ENCODE data around the gene CDC25C. TPM values are rescaled to one million over a fixed set of nuclear protein-coding genes. Genes with fewer than 3 reads are reported as not detected.

CDC25C gene
- total and polyA plus RNA-seq, 4 donors: 0.25 to 3.0 (median 0.41) TPM

DNA sequence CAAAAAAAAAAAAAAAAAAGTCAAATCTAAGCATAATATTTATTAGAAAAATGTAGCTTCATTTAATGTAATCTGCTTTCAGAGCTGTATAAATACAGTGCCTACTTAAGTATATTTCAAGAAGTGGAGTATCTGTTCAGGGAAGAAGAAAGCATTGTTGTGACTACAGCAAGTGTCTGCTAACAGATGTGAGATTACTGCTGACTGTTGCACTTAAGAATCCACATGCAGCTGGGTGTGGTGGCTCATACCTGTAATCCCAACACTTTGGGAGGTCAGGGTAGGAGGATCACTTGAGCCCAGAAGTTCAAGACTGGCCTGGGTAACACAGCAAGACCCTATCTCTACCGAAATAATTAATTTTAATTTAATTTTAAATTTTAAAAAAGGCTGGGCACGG is 39.9 kb upstream of the CDC25C start:
- TF ChIP-seq, protein P1, sequence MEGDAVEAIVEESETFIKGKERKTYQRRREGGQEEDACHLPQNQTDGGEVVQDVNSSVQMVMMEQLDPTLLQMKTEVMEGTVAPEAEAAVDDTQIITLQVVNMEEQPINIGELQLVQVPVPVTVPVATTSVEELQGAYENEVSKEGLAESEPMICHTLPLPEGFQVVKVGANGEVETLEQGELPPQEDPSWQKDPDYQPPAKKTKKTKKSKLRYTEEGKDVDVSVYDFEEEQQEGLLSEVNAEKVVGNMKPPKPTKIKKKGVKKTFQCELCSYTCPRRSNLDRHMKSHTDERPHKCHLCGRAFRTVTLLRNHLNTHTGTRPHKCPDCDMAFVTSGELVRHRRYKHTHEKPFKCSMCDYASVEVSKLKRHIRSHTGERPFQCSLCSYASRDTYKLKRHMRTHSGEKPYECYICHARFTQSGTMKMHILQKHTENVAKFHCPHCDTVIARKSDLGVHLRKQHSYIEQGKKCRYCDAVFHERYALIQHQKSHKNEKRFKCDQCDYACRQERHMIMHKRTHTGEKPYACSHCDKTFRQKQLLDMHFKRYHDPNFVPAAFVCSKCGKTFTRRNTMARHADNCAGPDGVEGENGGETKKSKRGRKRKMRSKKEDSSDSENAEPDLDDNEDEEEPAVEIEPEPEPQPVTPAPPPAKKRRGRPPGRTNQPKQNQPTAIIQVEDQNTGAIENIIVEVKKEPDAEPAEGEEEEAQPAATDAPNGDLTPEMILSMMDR (IDR thresholded peaks at IDR 0.05; ENCODE audit: control extremely low read depth, extremely low read depth): no peak
- no peak overlapping the region for H3K4me3 ChIP-seq
- H3K9me3 ChIP-seq (ENCODE audit: control insufficient read depth in 4 of 4, insufficient read depth in 3 of 4, low read length in 3 of 4): no peaks in the 10 kb centered on the region
- no peak overlapping the region for H3K27ac ChIP-seq (ENCODE audit: low read depth in 1 of 2, low read length in 1 of 2)
- H3K9ac ChIP-seq (ENCODE audit: insufficient read depth in 1 of 2, low read length in 2 of 2): no peak overlapping the region
- DNase-seq: no peak
- peaks cover 0 to 24% (median 4%) of the 10 kb centered on the region in 5 donors for H3K4me1 ChIP-seq (ENCODE audit: control insufficient read depth in 5 of 5, insufficient read depth in 5 of 5, low read length in 5 of 5)
- WGBS, 2 donors: 93 to 98% methylated on average over 2 of the region's 2 CpGs
- no peaks in the 10 kb centered on the region for H3K27me3 ChIP-seq (ENCODE audit: control insufficient read depth in 3 of 3, insufficient read depth in 3 of 3, low read length in 2 of 3)
- no peak for ATAC-seq (ENCODE audit: insufficient read depth, low FRiP score)
- peaks cover 2 to 9% (median 2%) of the 10 kb centered on the region in 4 donors for H3K36me3 ChIP-seq (ENCODE audit: control insufficient read depth in 4 of 4, insufficient read depth in 4 of 4, low read length in 4 of 4)

DNA sequence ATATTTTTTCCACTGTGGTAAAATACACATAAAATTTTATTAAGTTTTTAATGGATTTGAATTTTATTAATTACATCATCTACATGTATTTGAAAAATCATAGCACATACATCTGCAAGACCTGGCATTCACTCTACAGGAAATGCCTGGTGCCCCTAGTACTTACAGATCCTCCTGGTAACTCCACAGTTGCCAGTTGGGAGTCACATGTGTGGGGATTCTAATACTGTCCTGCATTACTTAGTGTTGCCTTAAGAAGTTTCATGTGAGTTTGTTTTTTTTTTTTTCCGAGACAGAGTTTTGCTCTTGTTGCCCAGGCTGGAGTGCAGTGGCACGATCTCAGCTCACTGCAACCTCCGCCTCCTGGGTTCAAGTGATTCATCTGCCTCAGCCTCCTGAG is 38.9 kb upstream of the CDC25C start:
- H3K9ac ChIP-seq (ENCODE audit: insufficient read depth in 1 of 2, low read length in 2 of 2): no peak overlapping the region
- ATAC-seq (ENCODE audit: insufficient read depth, low FRiP score): no peak
- 85 to 86% methylated on average over 3 of the region's 3 CpGs for WGBS, 2 donors

DNA sequence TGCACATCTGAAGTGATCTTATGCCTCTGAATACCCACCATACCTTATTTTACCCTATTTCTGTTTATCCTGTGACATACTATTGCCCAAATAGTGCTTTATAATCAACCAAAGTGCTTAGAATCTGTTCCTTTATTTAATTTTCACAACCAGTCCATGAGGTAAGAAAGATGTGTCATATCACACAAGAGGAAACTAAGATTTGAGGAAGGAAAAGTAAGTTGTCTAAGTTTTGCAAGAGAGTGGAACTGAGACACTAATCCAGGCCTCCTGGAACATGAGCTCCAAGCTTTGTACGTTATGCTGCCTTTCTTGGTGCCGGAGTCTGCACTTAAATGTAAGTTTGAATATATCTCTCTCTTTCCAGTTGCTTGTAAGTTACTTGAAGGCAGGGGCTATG is 38.1 kb upstream of the CDC25C start:
- peak; percentile 41 for ATAC-seq (ENCODE audit: insufficient read depth, low FRiP score)
- no peak for DNase-seq
- Histone ChIP-seq H3K9me3 (ENCODE audit: control insufficient read depth in 4 of 4, insufficient read depth in 3 of 4, low read length in 3 of 4) (no peaks in the 10 kb centered on the region), H3K36me3 (ENCODE audit: control insufficient read depth in 4 of 4, insufficient read depth in 4 of 4, low read length in 4 of 4) (peaks cover 0 to 6% (median 2%) of the 10 kb centered on the region in 4 donors), H3K27me3 (ENCODE audit: control insufficient read depth in 3 of 3, insufficient read depth in 3 of 3, low read length in 2 of 3) (no peaks in the 10 kb centered on the region), H3K27ac (ENCODE audit: low read depth in 1 of 2, low read length in 1 of 2) (peak overlapping the region in 1 of 2 donors; percentile 82), H3K4me3 (no peak overlapping the region), H3K9ac (ENCODE audit: insufficient read depth in 1 of 2, low read length in 2 of 2) (no peak overlapping the region), H3K4me1 (ENCODE audit: control insufficient read depth in 5 of 5, insufficient read depth in 5 of 5, low read length in 5 of 5) (peaks cover 0 to 24% (median 4%) of the 10 kb centered on the region in 5 donors)
- 36 to 70% methylated on average over 2 of the region's 2 CpGs for WGBS, 2 donors
- TF ChIP-seq, protein P1 (IDR thresholded peaks at IDR 0.05; ENCODE audit: control extremely low read depth, extremely low read depth): no peak

More for the DNA sequence above, 38.9 kb upstream of the CDC25C start:
- H3K4me1 ChIP-seq (ENCODE audit: control insufficient read depth in 5 of 5, insufficient read depth in 5 of 5, low read length in 5 of 5): peaks cover 0 to 24% (median 4%) of the 10 kb centered on the region in 5 donors
- no peaks in the 10 kb centered on the region for H3K9me3 ChIP-seq (ENCODE audit: control insufficient read depth in 4 of 4, insufficient read depth in 3 of 4, low read length in 3 of 4)
- H3K27ac ChIP-seq (ENCODE audit: low read depth in 1 of 2, low read length in 1 of 2): no peak overlapping the region
- no peak overlapping the region for H3K4me3 ChIP-seq
- peaks cover 2 to 8% (median 2%) of the 10 kb centered on the region in 4 donors for H3K36me3 ChIP-seq (ENCODE audit: control insufficient read depth in 4 of 4, insufficient read depth in 4 of 4, low read length in 4 of 4)
- H3K27me3 ChIP-seq (ENCODE audit: control insufficient read depth in 3 of 3, insufficient read depth in 3 of 3, low read length in 2 of 3): no peaks in the 10 kb centered on the region
- TF ChIP-seq, protein P1 (IDR thresholded peaks at IDR 0.05; ENCODE audit: control extremely low read depth, extremely low read depth): no peak
- DNase-seq: no peak

DNA sequence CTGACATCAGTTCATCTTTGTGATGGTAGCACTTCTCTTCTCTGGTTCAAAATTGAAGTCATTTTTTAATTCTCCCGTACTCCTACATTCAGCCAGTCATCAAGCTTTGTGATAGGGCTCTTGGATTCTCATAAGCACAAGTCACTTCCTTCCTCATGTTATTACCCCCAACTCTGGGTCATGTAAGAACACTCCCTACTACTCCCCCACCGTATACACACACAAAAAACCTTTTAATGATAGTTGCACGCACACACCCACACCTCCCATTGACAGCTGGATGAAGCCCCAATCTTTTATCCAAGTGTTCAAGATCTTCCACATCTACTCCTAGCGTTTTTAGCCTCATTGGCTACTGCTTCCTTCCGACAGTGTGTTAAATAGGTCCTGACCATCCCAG is 37.7 kb upstream of the CDC25C start:
- DNase-seq (no peak), ATAC-seq (ENCODE audit: insufficient read depth, low FRiP score) (no peak)
- Histone ChIP-seq H3K9me3 (ENCODE audit: control insufficient read depth in 4 of 4, insufficient read depth in 3 of 4, low read length in 3 of 4) (no peaks in the 10 kb centered on the region), H3K27me3 (ENCODE audit: control insufficient read depth in 3 of 3, insufficient read depth in 3 of 3, low read length in 2 of 3) (no peaks in the 10 kb centered on the region), H3K36me3 (ENCODE audit: control insufficient read depth in 4 of 4, insufficient read depth in 4 of 4, low read length in 4 of 4) (peaks cover 0 to 5% (median 2%) of the 10 kb centered on the region in 4 donors), H3K4me1 (ENCODE audit: control insufficient read depth in 5 of 5, insufficient read depth in 5 of 5, low read length in 5 of 5) (peaks cover 0 to 24% (median 4%) of the 10 kb centered on the region in 5 donors), H3K27ac (ENCODE audit: low read depth in 1 of 2, low read length in 1 of 2) (peak overlapping the region; percentile 28 to 82), H3K9ac (ENCODE audit: insufficient read depth in 1 of 2, low read length in 2 of 2) (no peak overlapping the region), H3K4me3 (no peak overlapping the region)
- WGBS, 2 donors: 34 to 56% methylated on average over 5 of the region's 5 CpGs
- TF ChIP-seq, protein P1 (IDR thresholded peaks at IDR 0.05; ENCODE audit: control extremely low read depth, extremely low read depth): no peak
